Measurements from ENCODE around the gene HNRNPUL2. TPM values are rescaled to one million over a fixed set of nuclear protein-coding genes. Genes with fewer than 3 reads are reported as not detected.

Gene HNRNPUL2
- total and polyA plus RNA-seq, 9 of the 15 experiments (the other 6 are each of a cell fraction or from before 2014, with no cell fraction given) = 0.89 to 44.3 (median 15.2) TPM

GRCh38 chr11:62671608-62672389, 55.5 kb downstream of the HNRNPUL2 start, which contains the start of the genes LBHD1 and UQCC3 (continued):
- TF ChIP-seq, protein P1, sequence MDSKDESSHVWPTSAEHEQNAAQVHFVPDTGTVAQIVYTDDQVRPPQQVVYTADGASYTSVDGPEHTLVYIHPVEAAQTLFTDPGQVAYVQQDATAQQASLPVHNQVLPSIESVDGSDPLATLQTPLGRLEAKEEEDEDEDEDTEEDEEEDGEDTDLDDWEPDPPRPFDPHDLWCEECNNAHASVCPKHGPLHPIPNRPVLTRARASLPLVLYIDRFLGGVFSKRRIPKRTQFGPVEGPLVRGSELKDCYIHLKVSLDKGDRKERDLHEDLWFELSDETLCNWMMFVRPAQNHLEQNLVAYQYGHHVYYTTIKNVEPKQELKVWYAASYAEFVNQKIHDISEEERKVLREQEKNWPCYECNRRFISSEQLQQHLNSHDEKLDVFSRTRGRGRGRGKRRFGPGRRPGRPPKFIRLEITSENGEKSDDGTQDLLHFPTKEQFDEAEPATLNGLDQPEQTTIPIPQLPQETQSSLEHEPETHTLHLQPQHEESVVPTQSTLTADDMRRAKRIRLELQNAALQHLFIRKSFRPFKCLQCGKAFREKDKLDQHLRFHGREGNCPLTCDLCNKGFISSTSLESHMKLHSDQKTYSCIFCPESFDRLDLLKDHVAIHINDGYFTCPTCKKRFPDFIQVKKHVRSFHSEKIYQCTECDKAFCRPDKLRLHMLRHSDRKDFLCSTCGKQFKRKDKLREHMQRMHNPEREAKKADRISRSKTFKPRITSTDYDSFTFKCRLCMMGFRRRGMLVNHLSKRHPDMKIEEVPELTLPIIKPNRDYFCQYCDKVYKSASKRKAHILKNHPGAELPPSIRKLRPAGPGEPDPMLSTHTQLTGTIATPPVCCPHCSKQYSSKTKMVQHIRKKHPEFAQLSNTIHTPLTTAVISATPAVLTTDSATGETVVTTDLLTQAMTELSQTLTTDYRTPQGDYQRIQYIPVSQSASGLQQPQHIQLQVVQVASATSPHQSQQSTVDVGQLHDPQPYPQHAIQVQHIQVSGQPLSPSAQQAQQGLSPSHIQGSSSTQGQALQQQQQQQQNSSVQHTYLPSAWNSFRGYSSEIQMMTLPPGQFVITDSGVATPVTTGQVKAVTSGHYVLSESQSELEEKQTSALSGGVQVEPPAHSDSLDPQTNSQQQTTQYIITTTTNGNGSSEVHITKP (IDR thresholded peaks at IDR 0.05; ENCODE audit: partially characterized antibody) = peak; percentile 56
- 0 out of 2 replicates have a peak, but pooled peaks have one; percentile 16 for TF ChIP-seq TRIM28 (IDR thresholded peaks at IDR 0.05)
- TF ChIP-seq CBX5 (IDR thresholded peaks at IDR 0.05; ENCODE audit: borderline replicate concordance, low read depth) = no peak
- TF ChIP-seq PYGO2 (tag; IDR thresholded peaks at IDR 0.05) = no peak
- TF ChIP-seq ZNF316 (IDR thresholded peaks at IDR 0.05) = 0 out of 2 replicates have a peak, but pooled peaks have one; percentile 42
- TF ChIP-seq TCF7 (IDR thresholded peaks at IDR 0.05; ENCODE audit: borderline replicate concordance) = no peak
- peak; percentile 57; the same call in 1 of the 2 replicates for TF ChIP-seq HMGXB4 (CRISPR knock-in tag; IDR thresholded peaks at IDR 0.05)
- TF ChIP-seq MTA3 (IDR thresholded peaks at IDR 0.05; ENCODE audit: borderline replicate concordance) = peak; percentile 88
- no peak for TF ChIP-seq CAMTA2 (CRISPR knock-in tag; conservative IDR thresholded peaks at IDR 0.05)
- no peak for TF ChIP-seq SNRNP70 (optimal IDR thresholded peaks at IDR 0.05; ENCODE audit: low read depth, low read length)
- no peak for TF ChIP-seq ZNF41 (CRISPR knock-in tag; conservative IDR thresholded peaks at IDR 0.05)
- 0 out of 2 replicates have a peak, but pooled peaks have one; percentile 9 for TF ChIP-seq SMARCE1 (IDR thresholded peaks at IDR 0.05)
- TF ChIP-seq, protein P2, sequence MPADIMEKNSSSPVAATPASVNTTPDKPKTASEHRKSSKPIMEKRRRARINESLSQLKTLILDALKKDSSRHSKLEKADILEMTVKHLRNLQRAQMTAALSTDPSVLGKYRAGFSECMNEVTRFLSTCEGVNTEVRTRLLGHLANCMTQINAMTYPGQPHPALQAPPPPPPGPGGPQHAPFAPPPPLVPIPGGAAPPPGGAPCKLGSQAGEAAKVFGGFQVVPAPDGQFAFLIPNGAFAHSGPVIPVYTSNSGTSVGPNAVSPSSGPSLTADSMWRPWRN (IDR thresholded peaks at IDR 0.05; ENCODE audit: low read depth) = no peak
- no peak for TF ChIP-seq XRCC4 (IDR thresholded peaks at IDR 0.05; ENCODE audit: extremely low read depth, insufficient read depth, insufficient read length)
- peak; percentile 8 for TF ChIP-seq PHF20 (IDR thresholded peaks at IDR 0.05; ENCODE audit: partially characterized antibody)
- no peak for TF ChIP-seq ZNF77 (CRISPR knock-in tag; IDR thresholded peaks at IDR 0.05)
- no peak for TF ChIP-seq MEF2D (tag; conservative IDR thresholded peaks at IDR 0.05; ENCODE audit: low read depth)
- no peak for TF ChIP-seq TBP (optimal IDR thresholded peaks at IDR 0.05; ENCODE audit: low read depth, low read length)
- TF ChIP-seq, protein P3, sequence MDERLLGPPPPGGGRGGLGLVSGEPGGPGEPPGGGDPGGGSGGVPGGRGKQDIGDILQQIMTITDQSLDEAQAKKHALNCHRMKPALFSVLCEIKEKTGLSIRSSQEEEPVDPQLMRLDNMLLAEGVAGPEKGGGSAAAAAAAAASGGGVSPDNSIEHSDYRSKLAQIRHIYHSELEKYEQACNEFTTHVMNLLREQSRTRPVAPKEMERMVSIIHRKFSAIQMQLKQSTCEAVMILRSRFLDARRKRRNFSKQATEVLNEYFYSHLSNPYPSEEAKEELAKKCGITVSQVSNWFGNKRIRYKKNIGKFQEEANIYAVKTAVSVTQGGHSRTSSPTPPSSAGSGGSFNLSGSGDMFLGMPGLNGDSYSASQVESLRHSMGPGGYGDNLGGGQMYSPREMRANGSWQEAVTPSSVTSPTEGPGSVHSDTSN (CRISPR knock-in tag; IDR thresholded peaks at IDR 0.05; ENCODE audit: low read depth) = no peak
- TF ChIP-seq, protein P3 (tag; conservative IDR thresholded peaks at IDR 0.05; ENCODE audit: low read depth) = no peak
- no peak for TF ChIP-seq ZNF589 (CRISPR knock-in tag; IDR thresholded peaks at IDR 0.05; ENCODE audit: low read depth)
